ENCODE data around the gene FANCC.

DNA sequence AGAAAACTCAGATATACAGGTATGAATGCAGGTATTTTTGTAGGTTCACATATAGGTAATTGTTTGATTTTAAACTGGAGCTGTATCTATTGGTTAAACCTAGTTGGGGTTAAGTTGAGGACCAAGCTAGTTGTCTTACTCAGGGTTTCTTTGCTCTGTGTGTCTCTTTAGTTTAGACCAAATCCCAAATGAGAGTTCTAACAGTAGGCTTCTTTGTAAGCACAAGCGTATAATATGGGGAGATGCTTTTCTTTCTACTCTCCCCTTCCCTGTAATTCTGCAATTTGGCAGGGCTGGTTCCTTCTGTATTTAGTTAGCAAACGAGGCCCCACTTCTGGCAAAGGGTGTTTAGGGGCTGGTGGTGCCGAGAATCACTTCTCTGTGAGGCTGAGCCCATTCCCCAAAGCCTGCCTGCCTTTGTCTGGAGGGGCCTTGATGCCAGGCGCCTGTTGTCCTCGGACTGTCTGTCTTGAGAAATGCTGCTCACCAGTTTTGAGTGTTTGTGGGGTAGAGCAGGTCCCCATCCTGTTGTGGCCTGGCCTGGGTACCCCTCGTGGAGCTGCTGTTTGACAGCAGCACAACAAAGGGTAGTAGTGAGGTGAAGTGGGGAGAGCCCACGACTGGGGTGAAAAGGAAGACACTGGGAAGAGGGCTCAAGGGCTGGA is 259.3 kb downstream of the FANCC start:
- TF ChIP-seq CTCF (IDR thresholded peaks at IDR 0.05; ENCODE audit: insufficient read depth, low read depth, low read length): no peak
- no peak for TF ChIP-seq EZH2 (IDR thresholded peaks at IDR 0.05; ENCODE audit: insufficient read depth, low read length)
